NCI-H2227 treated with DMSO at 0.1 percent for 48 hours (cell line): ENCODE data around the gene SUPT20H.

ENCODE experiments used
- DNase-seq: peaks from one replicate; lab custom pipeline; 2025; lab: John Stamatoyannopoulos, UW

The SUPT20H gene

DNA sequence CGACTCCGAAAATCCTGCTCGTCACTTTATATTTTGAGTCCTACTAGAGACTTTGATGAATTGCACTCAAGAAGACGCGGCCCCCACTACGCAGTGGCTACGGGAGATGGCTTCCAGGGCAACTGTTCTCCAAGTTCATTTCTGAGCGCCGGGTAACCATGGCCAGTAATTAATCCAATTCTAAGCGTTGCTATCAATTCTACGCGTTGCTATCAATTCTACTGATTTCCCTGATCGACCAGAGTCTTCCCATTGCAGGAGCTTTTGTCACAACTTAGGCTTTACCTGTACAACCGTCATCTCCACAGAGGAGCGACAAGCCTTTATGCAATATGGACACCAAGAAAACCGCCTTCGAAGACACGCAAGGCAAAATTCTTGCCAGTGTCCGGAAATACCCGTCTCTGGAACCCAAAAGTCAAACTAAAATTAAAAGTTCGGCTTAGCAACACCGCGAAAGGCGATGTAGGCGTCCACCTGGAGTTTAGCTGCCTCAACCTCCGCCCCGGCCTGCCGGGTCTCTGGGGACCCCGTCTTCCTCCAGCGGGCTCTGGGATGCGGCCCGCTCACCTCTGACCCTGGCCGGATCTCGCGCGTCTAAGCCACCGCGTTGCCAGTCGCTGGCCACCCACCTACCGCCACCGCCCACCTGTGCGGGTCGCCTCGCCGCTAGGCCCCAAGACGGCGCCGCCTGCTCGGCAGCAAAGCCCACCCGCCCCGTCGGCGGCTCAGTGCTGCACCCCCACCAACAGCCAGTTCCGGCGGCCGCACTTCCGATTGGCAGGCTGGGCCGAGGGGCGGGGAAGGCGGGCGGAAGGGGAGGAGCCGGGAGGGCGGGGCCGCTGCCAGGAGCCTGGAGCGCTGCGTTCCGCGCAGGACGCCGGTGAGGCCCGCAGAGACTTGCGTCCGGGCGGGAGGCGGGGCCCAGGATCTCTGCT lies at the start of gene SUPT20H:
TSS of gene SUPT20H (minus strand) at position 779 of the 938 bp plus-strand sequence. CDS start 8,198 bp downstream, outside the sequence.
- DNase-seq: peak; percentile 82

GRCh38 chr13:37109051-37109678 lies 49.7 kb upstream of the SUPT20H start:
- DNase-seq: peak; percentile 15

GRCh38 chr13:37107868-37108267 lies 48.4 kb upstream of the SUPT20H start:
- DNase-seq: no peak

DNA sequence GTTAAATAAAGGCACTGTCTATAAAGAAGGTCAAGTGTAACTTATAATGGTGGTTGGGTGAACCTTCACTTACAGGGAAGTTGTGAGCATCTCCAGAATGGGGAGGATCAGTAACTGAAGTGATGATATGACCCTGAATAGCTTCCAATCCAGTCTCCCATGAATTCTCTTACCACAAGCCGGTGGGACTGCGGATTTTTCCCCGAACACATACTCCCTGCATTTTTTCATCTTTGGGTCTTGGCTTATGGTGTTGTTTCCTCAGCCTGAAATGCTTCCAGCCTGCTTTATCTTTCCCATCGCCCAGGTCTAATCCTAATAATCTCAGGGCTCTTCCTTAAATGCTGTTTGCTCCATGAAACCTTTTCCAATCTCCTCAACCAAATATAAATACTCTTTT lies 48.0 kb upstream of the SUPT20H start:
- no peak for DNase-seq

GRCh38 chr13:37106642-37107041 lies 47.2 kb upstream of the SUPT20H start:
- no peak for DNase-seq

GRCh38 chr13:37105251-37105714 lies 45.8 kb upstream of the SUPT20H start, which contains the start of gene CSNK1A1L:
CSNK1A1L (minus strand) TSS chr13:37105664; CDS start chr13:37105256, 408 bp downstream.
- no peak for DNase-seq

DNA sequence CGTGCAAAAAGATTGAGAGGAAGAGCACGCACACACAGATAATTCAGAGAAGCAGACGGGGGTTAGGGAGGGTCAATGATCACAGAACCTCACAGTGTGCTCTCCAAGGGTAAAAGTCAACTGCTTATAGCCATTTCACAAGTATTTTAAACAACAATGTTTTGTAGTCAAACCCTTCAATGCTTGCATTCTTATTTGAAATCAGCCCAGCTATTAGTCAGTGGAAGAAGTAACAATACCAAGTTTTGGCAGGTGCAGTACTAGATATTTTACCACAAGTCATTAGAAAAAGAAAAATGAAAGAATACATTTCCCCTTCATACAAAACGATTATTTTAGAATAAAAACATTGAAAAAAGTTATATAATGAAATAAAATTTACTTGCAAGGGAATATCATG lies 43.4 kb upstream of the SUPT20H start:
- no peak for DNase-seq

- DNase-seq: no peak
These were observed 41.7 kb upstream of the SUPT20H start for GRCh38 chr13:37101201-37101600.

DNA sequence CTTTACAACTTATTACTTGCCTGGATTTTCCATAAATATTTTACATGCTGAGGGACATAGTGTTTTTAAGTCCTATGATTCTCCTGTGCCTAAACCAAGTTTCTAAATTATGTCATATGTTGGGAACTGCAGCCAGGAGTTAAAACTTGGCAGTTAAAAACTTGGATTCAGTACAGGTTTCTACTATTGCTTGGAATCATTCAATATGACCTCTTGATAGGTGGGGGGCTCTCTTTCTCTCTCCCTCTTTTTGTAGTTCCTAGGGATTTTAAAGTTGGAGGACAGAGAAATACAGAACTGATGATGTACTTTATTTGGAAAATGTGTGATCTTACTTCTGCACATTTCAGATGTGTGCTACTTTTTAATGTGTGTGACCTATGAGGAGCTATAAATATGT lies 41.2 kb upstream of the SUPT20H start:
- no peak for DNase-seq

DNA sequence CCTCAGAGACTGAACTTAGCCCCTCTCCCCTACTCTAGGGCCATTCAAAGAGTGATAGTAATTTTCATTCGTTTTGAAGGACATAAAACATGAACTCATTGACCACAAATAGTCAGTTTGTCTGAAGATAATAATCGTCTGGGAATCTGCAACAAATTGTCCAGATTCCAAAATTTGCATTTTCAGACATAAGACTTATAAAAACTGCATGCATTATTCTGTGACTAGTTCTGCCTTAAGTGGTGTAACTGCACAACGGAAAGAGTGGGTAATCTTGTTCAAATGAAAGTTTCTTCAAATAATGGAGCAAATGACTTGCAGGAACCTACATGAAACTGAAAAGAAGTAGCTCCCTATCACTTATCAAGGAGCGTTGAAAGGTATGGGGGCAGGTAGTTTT lies 37.6 kb upstream of the SUPT20H start:
- no peak for DNase-seq

DNA sequence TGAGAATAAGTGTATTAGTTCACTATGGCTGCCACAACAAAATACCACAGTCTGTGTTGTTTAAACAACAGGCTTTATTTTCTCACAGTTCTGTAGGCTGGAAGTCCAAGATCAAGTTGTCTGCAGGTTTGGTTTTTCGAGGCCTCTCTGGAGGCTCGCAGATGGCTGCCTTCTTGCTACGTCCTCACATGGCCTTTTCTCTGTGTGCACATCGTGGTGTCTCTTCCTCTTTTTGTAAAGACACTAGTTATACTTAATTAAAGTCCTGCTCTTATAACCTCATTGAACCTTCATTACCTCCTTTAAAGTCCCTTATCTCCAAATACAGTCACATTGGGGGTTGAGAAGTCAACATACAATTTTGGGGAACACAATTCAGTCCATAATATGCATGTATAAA lies 35.4 kb upstream of the SUPT20H start:
- DNase-seq: no peak

DNA sequence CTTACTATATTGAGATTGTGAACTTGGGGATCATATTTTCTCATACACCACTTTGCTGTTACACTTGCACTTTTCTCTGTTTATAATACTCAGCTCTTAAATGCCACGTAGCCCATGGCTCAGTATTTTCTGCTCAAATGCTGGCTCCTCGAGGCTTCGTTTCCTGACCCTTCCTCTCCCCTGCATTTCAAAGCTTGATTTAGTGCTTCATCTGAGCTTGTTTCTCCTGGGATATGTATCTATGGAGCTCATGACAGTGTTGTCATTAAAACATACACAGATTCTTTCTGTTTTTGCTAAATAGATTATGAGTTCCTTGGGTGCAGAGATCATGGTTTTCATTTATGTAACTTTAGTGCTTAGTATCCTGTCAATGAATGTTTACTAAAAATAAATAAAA lies 34.6 kb upstream of the SUPT20H start:
- DNase-seq: no peak

- DNase-seq: no peak
These were observed 32.3 kb upstream of the SUPT20H start for GRCh38 chr13:37091835-37092234.

DNA sequence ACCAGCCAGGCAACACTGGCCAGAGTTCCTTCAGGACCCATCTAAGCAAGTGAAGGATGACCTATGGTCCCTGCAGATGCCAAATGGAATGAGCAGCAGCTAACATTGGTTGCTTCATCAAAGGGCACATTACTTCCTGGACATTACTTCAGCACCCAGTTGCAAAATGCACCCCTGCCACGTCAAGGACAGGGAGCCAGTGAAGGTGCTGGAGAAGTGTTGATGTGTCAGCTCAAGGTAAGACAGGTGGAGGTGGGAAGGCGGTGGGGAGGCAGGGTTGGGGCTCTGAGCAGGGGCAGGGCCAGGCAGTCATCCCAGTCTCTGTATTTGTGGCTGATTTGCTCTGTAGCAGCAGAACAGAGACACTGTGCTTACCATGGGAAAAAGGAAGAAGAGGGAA lies 31.4 kb upstream of the SUPT20H start:
- no peak for DNase-seq

- DNase-seq: no peak
These were observed 30.0 kb upstream of the SUPT20H start for GRCh38 chr13:37089495-37089894.

DNA sequence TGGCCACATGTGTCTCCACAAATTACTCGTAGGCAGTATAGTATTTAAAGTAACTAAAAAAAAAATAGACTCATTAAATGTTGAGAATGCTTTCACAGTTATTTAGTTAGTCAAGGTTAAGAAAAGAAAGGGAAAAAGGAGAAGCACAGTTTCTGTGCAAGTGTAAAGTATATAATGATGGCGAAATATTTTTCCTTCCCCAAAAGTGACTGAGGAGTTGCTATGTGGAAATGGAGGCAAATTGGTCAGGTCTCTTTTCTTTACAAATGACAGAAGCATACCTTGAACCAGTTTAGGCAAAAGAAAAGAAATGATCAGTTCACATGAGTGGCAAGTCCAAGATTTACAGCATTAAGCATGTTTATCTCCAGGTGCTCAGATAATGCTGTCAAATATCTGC lies 28.0 kb upstream of the SUPT20H start:
- no peak for DNase-seq

DNA sequence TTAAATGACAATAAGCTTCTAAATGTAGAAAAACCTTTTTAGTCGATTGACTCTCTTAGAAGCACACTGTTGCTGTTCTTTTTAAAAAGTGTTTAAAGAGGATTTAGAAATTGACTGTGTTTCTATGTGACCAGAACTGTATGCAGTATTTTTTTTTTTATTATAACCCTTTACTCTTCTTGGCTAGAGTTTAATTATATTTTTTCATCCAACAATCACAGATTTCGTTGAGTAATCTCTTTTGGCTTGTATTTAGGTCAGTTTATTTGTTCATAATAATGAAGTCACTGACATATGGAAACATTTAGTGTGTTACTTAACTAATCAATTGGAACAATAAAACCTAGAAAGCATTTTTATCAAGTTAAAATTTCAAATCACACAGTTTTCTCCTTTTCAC lies 26.1 kb upstream of the SUPT20H start:
- no peak for DNase-seq

GRCh38 chr13:37076818-37077217 lies 17.3 kb upstream of the SUPT20H start:
- no peak for DNase-seq

GRCh38 chr13:37075164-37075563 lies 15.7 kb upstream of the SUPT20H start:
- DNase-seq: no peak

DNA sequence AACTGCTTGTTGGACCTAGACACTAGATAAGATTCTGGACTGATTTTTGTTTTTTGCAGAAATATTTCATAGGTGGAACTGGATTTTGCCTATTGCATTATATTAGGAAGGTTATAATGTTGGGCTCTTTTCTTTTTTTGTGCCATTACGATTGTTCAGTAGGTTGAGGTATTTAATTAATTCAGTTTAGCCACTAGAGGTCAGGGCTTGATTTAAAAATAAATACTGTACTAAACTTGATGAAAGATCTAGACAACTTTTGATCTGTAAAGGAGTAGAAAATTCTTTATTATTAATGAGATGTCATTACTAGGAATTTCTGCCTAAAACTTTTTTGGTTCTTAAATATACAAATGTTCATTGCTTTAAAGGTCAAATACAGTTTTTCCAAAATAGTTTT lies 15.2 kb upstream of the SUPT20H start:
- no peak for DNase-seq

- no peak for DNase-seq
These were observed 12.5 kb upstream of the SUPT20H start for GRCh38 chr13:37072024-37072423.

DNA sequence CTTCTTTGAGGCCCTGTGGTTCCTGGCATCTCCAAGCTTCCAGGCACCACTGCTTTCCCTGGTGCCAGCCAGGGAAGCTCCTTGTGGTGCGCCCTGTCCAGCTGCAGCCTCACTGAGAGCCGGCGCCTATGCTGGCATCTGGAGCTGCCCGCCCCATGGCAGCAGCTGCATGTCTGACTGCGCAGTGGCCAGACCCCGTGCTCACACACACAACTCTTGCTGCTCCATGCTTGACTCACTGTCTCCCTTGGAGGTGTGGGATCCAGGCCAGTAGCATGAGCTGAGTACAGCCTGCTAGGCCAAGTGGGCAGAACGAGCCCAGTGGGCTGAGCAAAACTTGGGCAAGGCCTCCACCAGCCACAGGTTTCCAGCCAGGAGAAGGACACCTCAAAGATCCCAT lies 11.5 kb upstream of the SUPT20H start:
- no peak for DNase-seq

DNA sequence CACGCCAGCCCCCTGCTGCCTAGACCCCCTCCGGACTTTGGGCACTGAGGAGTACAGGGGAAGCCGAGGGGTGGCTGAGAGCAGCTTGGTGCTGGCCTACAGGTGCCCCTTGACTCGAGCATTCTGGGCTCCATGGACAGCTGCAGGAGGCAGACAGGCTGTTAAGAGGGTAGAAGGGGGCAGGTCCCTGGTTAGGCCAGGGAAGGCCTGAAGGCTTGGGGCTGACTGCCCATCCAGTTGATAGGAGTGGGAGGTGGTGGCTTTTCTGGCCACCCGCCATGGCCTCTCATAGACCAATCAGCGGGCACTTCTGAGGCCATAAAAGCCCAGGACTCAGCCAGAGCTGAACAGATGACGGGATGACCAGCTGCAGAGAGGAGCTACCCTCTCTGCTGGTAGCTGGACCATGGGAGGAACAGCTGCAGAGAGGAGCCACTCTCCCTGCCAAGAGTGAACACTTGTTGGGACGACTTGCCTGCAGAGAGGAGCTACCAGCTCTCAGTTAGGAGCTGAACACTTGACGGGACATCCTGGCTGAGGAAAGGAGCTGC lies 10.7 kb upstream of the SUPT20H start:
- no peak for DNase-seq
